Dedifferentiated amniotic fluid mesenchymal stem cell (primary cell): ENCODE data around the gene IFIT2.
"Not testable (repeated sequence)": the region's sequence is repeated elsewhere in the genome, so short reads cannot be mapped to it uniquely, and the experiment has no call there.

ENCODE experiments used
- DNase-seq: peaks from one replicate; pipeline ENCODE4 v3.0.0-alpha.2; 2016; ENCODE audit errors: extremely low spot score

The IFIT2 gene

GRCh38 chr10:89301721-89302445 is at the start of gene IFIT2:
IFIT2 (plus strand) TSS chr10:89302046; CDS start chr10:89302124, 78 bp downstream.
- peak; percentile 63 for DNase-seq

- DNase-seq = no peak
These were observed 49.6 kb upstream of the IFIT2 start for GRCh38 chr10:89252225-89252585.

- DNase-seq = not testable (repeated sequence)
These were observed 46.7 kb upstream of the IFIT2 start for GRCh38 chr10:89255091-89255579.

GRCh38 chr10:89255793-89256192 is 46.1 kb upstream of the IFIT2 start:
- DNase-seq = no peak

GRCh38 chr10:89256340-89256739 is 45.5 kb upstream of the IFIT2 start:
- no peak for DNase-seq

GRCh38 chr10:89256962-89257361 is 44.9 kb upstream of the IFIT2 start:
- no peak for DNase-seq

- DNase-seq = no peak
These were observed 44.3 kb upstream of the IFIT2 start for GRCh38 chr10:89257581-89257980.

GRCh38 chr10:89258881-89259280 is 43.0 kb upstream of the IFIT2 start:
- no peak for DNase-seq

GRCh38 chr10:89262086-89263051 is 39.5 kb upstream of the IFIT2 start:
- peak; percentile 56 for DNase-seq

- DNase-seq = no peak
These were observed 38.8 kb upstream of the IFIT2 start for GRCh38 chr10:89263091-89263490.

GRCh38 chr10:89263531-89263930 is 38.3 kb upstream of the IFIT2 start:
- no peak for DNase-seq

GRCh38 chr10:89266721-89267453 is 35.0 kb upstream of the IFIT2 start:
- no peak for DNase-seq

- no peak for DNase-seq
These were observed 32.3 kb upstream of the IFIT2 start for GRCh38 chr10:89269433-89270152.

- no peak for DNase-seq
These were observed 31.7 kb upstream of the IFIT2 start for GRCh38 chr10:89270153-89270483.

- no peak for DNase-seq
These were observed 30.3 kb upstream of the IFIT2 start for GRCh38 chr10:89271532-89271931.

- DNase-seq = no peak
These were observed 28.2 kb upstream of the IFIT2 start for GRCh38 chr10:89273680-89274079.

- no peak for DNase-seq
These were observed 26.9 kb upstream of the IFIT2 start for GRCh38 chr10:89274928-89275327.

- no peak for DNase-seq
These were observed 26.5 kb upstream of the IFIT2 start for GRCh38 chr10:89275383-89275782.

GRCh38 chr10:89278034-89278535 is 23.8 kb upstream of the IFIT2 start:
- peak; percentile 97 for DNase-seq

- no peak for DNase-seq
These were observed 22.9 kb upstream of the IFIT2 start for GRCh38 chr10:89278900-89279392.

GRCh38 chr10:89279421-89279869 is 22.4 kb upstream of the IFIT2 start:
- DNase-seq = no peak
